ENCODE results near the gene SEC14L6.
"Not testable (repeated sequence)": the region's sequence is repeated elsewhere in the genome, so short reads cannot be mapped to it uniquely, and the experiment has no call there.

The SEC14L6 gene

DNA sequence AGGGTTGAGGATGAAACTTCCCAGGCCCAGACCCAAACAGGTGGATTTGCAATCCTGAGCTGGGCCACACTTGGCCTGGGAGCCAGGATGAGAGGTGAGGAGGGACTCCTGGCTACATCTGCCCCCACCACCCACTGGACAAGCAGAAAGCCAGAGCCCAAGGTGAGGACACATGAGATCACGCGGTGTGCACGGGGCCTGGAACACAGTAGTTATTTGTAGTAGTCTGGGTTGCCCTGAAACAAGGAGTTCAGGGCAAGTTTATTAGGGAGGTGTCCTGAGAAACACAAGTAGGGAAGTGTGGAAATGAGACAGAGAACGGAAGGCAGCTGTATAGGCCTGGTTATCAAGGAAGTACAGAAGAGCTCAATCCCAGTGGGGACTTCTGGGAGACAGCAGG, 647 bp upstream of the SEC14L6 start:
- TF ChIP-seq, protein P1, sequence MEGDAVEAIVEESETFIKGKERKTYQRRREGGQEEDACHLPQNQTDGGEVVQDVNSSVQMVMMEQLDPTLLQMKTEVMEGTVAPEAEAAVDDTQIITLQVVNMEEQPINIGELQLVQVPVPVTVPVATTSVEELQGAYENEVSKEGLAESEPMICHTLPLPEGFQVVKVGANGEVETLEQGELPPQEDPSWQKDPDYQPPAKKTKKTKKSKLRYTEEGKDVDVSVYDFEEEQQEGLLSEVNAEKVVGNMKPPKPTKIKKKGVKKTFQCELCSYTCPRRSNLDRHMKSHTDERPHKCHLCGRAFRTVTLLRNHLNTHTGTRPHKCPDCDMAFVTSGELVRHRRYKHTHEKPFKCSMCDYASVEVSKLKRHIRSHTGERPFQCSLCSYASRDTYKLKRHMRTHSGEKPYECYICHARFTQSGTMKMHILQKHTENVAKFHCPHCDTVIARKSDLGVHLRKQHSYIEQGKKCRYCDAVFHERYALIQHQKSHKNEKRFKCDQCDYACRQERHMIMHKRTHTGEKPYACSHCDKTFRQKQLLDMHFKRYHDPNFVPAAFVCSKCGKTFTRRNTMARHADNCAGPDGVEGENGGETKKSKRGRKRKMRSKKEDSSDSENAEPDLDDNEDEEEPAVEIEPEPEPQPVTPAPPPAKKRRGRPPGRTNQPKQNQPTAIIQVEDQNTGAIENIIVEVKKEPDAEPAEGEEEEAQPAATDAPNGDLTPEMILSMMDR (IDR thresholded peaks at IDR 0.05): no peak
- TF ChIP-seq ZFX (IDR thresholded peaks at IDR 0.05; ENCODE audit: borderline replicate concordance): no peak
- H3K27ac ChIP-seq: no peak overlapping the region

DNA sequence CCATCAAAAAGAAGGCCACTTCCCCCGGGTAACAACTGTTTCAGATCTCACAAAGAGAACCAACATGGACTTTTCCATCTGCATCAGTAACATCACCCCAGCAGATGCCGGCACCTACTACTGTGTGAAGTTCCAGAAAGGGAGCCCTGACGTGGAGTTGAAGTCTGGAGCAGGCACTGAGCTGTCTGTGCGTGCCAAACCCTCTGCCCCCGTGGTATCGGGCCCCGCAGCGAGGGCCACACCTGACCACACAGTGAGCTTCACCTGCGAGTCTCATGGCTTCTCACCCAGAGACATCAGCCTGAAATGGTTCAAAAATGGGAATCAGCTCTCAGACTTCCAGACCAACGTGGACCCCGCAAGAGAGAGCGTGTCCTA, 3.7 kb downstream of the SEC14L6 start:
- TF ChIP-seq, protein P1 (IDR thresholded peaks at IDR 0.05): no peak
- TF ChIP-seq ZFX (IDR thresholded peaks at IDR 0.05; ENCODE audit: borderline replicate concordance): no peak
- no peak overlapping the region for H3K27ac ChIP-seq

DNA sequence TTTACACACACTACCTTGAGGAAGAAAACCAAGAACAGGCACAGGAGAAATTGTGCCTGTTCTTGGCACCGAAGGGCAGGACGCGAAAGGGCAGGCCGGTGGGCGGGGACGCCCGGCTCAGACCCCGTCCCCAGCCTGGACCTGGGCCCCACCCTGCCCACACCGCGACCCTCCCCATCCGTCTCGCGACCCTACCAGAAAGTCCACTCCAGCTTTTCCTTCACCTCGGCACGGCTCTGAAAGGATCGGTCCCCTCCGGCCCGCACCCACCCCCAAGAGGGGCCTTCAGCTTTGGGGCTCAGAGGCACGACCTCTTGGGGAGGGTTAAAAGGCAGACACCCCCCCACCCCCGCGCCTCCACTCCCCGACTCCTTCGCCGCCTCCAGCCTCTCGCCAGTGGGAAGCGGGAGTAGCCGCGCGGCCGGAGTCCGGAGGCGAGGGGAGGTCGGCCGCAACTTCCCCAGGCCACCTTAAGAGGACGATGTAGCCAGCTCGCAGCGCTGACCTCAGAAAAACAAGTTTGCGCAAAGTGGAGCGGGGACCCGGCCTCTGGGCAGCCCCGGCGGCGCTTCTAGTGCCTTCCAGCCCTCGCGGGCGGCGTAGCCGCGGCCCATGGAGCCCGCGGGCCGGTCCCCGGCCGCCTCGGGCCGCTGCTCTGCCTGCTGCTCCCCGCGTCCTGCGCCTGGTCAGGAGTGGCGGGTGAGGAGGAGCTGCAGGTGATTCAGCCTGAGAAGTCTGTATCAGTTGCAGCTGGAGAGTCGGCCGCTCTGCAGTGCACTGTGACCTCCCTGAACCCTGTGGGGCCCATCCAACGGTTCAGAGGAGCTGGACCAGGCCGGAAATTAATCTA, 4.4 kb downstream of the SEC14L6 start:
- TF ChIP-seq, protein P1 (IDR thresholded peaks at IDR 0.05): no peak
- TF ChIP-seq ZFX (IDR thresholded peaks at IDR 0.05; ENCODE audit: borderline replicate concordance): no peak

DNA sequence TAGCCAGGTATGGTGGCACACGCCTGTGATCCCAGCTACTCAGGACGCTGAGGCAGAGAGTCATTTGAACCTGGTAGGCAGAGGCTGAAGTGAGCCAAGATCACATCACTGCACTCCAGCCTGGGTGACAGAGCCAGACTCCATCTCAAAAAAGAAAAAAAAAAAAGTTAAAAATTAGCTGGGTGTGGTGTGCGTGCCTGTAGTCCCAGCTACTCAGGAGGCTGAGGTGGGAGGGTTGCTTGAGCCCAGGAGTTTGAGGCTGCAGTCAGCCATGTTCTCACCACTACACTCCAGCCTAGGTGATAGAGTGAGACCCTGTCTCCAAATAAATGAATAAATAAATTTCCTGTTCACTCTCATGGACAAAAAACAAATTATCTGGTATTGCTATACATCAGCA, 5.0 kb downstream of the SEC14L6 start:
- H3K27ac ChIP-seq: not testable (repeated sequence)

More for the DNA sequence above, 4.4 kb downstream of the SEC14L6 start:
- no peak overlapping the region for H3K27ac ChIP-seq

DNA sequence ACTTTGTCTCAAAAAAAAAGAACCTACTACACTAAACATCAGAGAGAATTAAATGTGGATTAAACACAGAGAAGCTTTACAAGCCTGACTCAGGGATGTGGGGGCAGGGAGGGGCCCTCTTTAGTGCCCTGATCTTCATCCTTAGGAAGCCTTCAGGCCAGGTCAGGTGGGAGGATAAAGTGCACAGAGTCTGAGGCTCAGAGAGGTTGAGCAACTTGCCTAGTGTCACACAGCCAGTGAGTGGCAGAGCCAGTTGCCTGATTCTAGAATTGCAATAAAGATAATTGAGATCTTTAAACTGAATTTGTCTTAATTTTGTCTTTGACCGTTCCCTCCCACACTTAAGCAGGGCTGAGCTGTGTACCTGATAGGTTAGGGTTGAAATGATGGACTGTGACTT, 7.2 kb downstream of the SEC14L6 start:
- no peak for TF ChIP-seq ZFX (IDR thresholded peaks at IDR 0.05; ENCODE audit: borderline replicate concordance)
- TF ChIP-seq, protein P1 (IDR thresholded peaks at IDR 0.05): no peak

DNA sequence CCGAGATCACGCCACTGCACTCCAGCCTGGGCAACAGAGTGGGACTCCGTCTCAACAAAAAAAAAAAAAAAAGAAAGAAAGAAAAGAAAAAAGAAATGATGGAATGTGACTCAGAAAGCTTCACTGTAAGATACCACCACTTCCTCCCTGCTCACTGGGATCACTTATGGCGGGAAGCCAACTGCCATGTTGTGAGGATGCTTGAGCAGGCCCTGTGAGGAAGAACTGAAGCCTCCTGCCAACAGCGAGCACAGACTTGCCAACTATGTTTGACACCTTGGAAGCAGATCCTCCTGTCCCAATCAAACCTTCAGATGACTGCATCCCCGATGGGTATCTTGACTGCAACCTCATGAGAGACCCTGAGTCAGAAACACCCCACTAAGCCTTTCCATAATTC, 8.3 kb downstream of the SEC14L6 start:
- TF ChIP-seq ZFX (IDR thresholded peaks at IDR 0.05; ENCODE audit: borderline replicate concordance): no peak
- TF ChIP-seq, protein P1 (IDR thresholded peaks at IDR 0.05): no peak
- no peak overlapping the region for H3K27ac ChIP-seq

More for the DNA sequence above, 7.2 kb downstream of the SEC14L6 start:
- no peak overlapping the region for H3K27ac ChIP-seq

DNA sequence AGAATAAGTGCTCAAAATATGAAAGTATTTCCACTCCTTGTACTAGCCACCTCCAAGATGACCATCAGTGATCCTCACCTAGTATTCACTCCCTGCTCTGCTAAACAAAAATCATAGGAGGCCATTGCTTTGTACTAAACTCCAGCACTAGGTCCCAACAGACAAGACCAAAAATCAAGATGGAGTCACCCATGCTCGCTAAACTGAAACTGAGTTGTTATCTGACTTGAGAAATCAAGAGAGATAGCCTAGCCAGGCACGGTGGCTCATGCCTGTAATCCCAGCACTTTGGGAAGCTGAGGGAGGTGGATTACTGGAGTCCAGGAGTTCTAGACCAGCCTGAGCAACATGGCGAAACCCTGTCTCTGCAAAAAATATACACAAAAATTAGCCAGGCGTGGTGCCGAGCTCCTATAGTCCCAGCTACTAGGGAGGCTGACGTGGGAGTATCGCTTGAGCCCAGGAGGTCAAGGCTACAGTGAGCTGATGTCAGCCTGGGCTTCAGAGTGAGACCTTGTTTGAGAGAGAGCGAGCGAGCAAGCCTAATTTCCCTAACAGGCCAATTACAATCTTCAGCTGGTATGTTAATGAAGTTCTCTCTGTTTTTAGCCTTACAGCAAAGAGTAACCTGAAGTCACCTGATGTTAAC, 9.3 kb downstream of the SEC14L6 start:
- TF ChIP-seq, protein P1 (IDR thresholded peaks at IDR 0.05): no peak
- no peak for TF ChIP-seq ZFX (IDR thresholded peaks at IDR 0.05; ENCODE audit: borderline replicate concordance)
- no peak overlapping the region for H3K27ac ChIP-seq

Measured in 22Rv1 (cell line).